Sigmoid colon (tissue), 4 donors: Measurements from ENCODE around the gene FHAD1.

Experiments
- EP300 ChIP-seq, 4 donors: sonication (generic); formaldehyde crosslinking; IDR thresholded peaks; one replicate each; pipeline ENCODE4 v1.6.1; 2017; ENCODE audit warnings: antibody characterized with exemption in 4 of 4
- POLR2A ChIP-seq, 2 donors: fragments of 450-650 bp; IDR thresholded peaks; one replicate each; pipeline ENCODE4 v1.6.1; 2016; ENCODE audit warnings: antibody characterized with exemption in 2 of 2, mild to moderate bottlenecking in 2 of 2, moderate library complexity in 2 of 2
- TF ChIP-seq, protein P1 (sequence below), 4 experiments: fragments of 450-650 bp in 3 of 4; fragments of 200-600 bp in 1 of 4; IDR thresholded peaks; one replicate each; pipeline ENCODE4 v1.5.1; 2016 to 2019; ENCODE audit warnings: antibody characterized with exemption in 4 of 4, mild to moderate bottlenecking in 3 of 4, moderate library complexity in 2 of 4

DNA sequence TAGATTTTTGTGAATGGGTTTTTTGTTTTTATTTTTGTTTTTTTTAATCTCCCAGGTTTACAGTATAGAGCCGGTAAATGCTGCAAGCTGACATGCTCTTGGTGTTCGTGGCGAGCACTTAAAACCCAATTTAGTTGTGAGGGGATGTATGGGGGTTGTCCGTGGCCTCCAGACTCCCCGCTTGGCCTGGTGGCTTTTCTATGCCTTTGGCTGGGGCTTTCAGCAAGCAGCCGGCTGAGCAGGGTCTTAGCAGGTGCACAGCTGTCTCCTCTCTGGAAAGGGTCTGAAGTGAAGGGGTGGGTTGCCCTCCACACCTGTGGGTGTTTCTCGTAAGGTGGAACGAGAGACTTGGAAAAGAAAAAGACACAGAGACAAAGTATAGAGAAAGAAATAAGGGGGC lies 131.7 kb downstream of the FHAD1 start:
- TF ChIP-seq, protein P1, sequence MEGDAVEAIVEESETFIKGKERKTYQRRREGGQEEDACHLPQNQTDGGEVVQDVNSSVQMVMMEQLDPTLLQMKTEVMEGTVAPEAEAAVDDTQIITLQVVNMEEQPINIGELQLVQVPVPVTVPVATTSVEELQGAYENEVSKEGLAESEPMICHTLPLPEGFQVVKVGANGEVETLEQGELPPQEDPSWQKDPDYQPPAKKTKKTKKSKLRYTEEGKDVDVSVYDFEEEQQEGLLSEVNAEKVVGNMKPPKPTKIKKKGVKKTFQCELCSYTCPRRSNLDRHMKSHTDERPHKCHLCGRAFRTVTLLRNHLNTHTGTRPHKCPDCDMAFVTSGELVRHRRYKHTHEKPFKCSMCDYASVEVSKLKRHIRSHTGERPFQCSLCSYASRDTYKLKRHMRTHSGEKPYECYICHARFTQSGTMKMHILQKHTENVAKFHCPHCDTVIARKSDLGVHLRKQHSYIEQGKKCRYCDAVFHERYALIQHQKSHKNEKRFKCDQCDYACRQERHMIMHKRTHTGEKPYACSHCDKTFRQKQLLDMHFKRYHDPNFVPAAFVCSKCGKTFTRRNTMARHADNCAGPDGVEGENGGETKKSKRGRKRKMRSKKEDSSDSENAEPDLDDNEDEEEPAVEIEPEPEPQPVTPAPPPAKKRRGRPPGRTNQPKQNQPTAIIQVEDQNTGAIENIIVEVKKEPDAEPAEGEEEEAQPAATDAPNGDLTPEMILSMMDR (IDR thresholded peaks at IDR 0.05): no peak
- TF ChIP-seq EP300 (IDR thresholded peaks at IDR 0.05) (no peak), POLR2A (IDR thresholded peaks at IDR 0.05) (no peak)
